Esophagus squamous epithelium (tissue), 4 donors: ENCODE data around the gene FGA.

ENCODE experiments used
- CTCF ChIP-seq, 6 experiments: fragments of 450-650 bp in 4 of 6; fragments of 200-600 bp in 2 of 6; sonication (generic) in 2 of 6; IDR thresholded peaks; one replicate each; pipeline ENCODE4 v1.5.1; 2016 to 2019; ENCODE audit warnings: antibody characterized with exemption in 6 of 6, mild to moderate bottlenecking in 4 of 6, moderate library complexity in 4 of 6
- POLR2A ChIP-seq, 4 donors: fragments of 450-650 bp; IDR thresholded peaks; one replicate each; pipeline ENCODE4 v1.6.1; 2017; ENCODE audit warnings: antibody characterized with exemption in 4 of 4, mild to moderate bottlenecking in 4 of 4, moderate library complexity in 3 of 4

GRCh38 chr4:154620111-154620510 lies 29.6 kb upstream of the FGA start:
- no peak for TF ChIP-seq POLR2A (IDR thresholded peaks at IDR 0.05)
- no peak for TF ChIP-seq CTCF (IDR thresholded peaks at IDR 0.05)
